HG03571 (cell line): ENCODE results near the gene MEPE.

Experiments used
- ATAC-seq: cut with Tn5 transposase; IDR thresholded peaks from one replicate; pipeline ENCODE4 v1.9.1; 2021; ENCODE audit not compliant: unreplicated experiment

Gene MEPE, protein sequence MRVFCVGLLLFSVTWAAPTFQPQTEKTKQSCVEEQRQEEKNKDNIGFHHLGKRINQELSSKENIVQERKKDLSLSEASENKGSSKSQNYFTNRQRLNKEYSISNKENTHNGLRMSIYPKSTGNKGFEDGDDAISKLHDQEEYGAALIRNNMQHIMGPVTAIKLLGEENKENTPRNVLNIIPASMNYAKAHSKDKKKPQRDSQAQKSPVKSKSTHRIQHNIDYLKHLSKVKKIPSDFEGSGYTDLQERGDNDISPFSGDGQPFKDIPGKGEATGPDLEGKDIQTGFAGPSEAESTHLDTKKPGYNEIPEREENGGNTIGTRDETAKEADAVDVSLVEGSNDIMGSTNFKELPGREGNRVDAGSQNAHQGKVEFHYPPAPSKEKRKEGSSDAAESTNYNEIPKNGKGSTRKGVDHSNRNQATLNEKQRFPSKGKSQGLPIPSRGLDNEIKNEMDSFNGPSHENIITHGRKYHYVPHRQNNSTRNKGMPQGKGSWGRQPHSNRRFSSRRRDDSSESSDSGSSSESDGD

GRCh38 chr4:87832669-87833068 lies at the start of gene MEPE:
Gene MEPE, plus strand, starts transcription at chr4:87832969. Its CDS starts 1,746 bp downstream, at chr4:87834715.
- ATAC-seq, result no peak

DNA sequence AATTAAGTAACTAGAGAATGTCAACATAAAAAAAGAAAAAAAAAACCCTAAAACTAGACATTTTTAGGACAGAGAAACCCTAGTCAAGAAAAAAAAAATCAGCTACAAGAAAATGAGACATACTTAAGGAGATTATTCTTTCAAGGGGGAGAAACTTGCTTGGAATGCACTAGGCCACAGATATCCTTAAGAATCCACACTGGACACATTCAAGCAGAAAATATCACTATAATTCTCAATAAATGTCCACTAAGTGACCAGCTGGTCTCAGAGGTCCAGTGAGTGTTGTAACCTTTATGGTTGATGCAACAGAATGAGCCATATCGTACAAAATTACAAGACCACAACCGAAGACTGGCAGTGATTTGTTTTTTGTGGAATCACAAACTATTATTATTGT lies 49.0 kb upstream of the MEPE start:
- ATAC-seq, result no peak

DNA sequence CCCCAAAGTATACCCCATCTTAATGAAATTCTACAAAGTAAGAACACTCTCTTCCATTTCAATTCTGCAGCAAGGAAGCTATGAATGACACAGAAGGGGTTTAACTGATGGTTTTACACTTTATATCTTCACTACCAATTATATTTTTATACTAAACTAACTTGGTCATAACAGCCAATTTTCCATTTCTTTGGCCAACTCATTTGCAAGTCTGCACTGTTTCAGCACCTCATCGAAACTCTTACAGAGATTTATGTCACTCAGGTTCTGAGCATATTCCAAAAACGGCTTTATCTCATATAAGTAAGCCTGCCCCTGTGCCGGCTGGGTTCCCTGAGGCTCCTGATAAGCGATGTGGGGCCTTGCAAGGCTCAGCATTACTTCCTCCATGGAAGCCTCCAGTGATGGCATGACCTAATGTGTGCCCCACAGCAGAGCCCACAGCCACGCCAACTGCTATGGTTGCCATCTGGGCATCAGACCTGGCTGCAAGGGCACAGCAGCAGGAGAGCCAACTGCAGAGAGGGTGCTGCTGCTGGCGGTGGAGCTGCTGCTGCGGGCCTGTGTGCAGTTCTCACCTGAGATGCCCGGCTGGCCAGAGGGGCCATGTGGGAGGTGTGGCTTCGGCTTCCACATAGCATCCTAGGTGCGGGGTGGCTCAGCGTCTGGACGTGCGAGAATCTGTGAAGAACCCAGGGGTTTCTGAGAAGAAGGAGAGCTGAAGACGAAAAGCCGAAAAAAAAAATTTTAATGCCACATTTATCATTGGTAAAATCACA lies 46.8 kb upstream of the MEPE start:
- no peak for ATAC-seq

- ATAC-seq, result no peak
Observed at GRCh38 chr4:87799301-87800113, 33.3 kb upstream of the MEPE start, which contains the start of gene IBSP. Gene IBSP, plus strand, starts transcription at chr4:87799554. Its CDS starts 2,808 bp downstream, at chr4:87802362.

DNA sequence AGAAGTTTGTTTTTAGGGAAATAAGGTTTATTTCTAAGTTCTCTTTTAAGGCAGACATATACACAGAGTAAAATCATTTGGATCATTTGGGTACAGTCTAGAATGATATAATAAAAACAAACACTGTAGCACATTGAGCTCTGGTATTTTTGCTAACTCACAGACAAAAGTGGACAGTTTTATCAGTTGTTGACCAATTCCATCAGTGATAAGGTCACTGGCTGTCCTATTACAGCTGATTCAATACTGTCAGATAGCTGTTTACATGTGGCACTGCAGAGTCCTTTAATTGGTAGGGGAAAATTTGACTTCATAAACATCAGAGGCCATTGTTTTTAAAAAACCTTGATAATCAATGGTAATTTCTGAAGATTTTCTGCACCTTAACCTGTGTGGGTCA lies 29.9 kb upstream of the MEPE start:
- no peak for ATAC-seq

- ATAC-seq, result no peak
Observed at GRCh38 chr4:87803421-87803820, 29.3 kb upstream of the MEPE start.

GRCh38 chr4:87804871-87805270 lies 27.9 kb upstream of the MEPE start:
- no peak for ATAC-seq

- no peak for ATAC-seq
Observed at GRCh38 chr4:87805971-87806370, 26.8 kb upstream of the MEPE start.

DNA sequence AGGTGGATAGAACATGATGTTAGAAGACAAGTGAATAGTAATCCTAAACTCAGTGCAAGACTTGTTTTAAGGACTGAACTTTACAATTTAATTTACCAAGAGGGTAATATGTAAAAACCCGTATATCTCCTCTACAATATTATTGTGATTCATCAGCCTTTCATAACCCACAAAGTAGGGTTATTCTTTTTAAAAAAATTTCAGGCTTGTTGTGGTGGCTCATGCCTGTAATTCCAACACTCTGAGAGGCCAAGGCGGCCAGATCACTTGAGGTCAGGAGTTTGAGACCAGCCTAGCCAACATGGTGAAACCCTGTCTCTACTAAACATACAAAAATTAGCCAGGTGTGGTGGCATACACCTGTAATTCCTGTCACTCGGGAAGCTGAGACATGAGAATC lies 26.2 kb upstream of the MEPE start:
- no peak for ATAC-seq

GRCh38 chr4:87807402-87807801 lies 25.4 kb upstream of the MEPE start:
- no peak for ATAC-seq

DNA sequence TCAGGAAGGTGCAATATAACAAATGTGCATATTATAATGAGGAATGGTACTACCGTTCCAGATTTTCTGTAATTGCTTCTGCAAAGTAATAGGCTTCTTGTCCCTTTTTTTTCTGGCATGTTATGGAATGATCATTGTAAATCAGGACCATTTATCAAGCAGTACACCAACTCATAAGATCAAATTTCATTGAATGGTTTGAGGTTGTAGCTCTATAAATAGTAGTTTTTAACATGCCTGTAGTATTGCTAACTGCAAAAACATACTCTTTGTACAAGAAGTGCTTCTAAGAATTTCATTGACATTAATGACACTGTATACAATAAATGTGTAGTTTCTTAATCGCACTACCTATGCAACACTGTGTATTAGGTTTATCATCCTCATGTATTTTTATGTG lies 20.8 kb upstream of the MEPE start:
- ATAC-seq, result no peak

DNA sequence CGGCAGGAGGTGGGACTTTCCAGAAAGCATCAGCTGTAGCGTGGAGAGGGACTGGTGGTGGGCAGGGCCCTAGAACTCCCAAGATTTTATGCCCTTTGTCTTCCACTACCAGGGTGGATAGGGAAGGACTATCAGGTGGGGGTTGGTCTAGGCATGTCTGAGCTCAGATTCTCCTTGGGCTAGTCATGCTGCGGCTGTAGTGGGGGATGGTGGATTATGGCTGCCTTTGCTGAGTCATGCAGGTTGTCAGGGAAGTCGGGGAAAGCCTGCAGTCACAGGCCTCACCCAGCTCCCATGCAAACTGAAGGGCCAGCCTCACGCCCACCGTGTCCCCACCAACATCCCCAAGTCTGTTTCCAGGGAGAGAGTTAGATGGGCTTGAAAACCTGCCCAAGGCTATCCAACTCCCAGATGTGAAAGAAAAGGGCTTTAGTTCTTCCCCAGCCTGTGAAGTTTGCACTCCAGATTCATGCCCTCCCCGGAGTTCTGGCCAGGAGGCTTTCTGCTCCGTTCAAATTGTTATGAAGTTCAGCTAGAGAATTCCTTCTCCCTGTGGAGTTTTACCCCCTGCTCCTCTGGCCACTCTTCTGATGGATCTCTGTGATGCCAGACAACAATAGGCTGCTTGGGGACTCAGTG lies 13.4 kb upstream of the MEPE start:
- ATAC-seq, result no peak

DNA sequence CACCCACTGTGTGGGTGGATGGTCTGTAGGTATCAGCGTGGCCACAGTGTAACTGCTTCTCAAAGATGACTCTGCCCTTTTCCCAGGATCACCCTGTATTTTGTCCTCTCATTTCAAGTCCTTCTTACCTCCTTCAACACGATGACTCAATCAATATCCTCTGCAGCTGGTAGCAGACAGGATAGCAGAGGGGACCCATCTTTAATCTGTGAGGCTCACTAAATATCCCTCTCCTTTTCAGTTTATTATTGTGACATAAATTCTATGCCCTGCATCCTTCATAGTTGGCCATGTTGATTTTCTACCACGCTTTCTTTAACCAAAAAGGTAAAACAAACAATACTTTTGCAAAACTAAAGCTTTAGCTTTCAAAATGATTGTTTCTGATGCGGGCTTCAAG lies 9.6 kb upstream of the MEPE start:
- no peak for ATAC-seq

- ATAC-seq, result no peak
Observed at GRCh38 chr4:87823724-87824123, 9.0 kb upstream of the MEPE start.

DNA sequence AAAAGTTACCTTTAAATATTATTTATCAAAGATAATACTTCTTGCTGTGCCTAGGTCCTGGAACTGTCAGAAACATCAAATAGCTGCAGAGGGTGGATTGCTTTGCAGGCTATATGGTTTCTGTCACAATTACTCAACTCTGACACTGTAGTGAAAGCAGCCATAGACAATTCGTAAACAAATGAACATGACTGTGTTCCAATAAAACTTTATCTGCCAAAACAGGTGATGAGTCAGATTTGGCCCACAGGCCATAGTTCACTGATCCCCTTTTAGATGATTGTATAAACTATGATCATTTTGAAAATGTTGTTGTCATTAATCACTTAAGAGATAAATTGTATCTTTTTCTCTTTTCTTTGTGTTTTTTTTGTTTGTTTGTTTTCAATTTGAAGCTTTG lies 8.4 kb upstream of the MEPE start:
- ATAC-seq, result no peak

GRCh38 chr4:87834401-87834800 lies 1.6 kb downstream of the MEPE start:
- no peak for ATAC-seq

DNA sequence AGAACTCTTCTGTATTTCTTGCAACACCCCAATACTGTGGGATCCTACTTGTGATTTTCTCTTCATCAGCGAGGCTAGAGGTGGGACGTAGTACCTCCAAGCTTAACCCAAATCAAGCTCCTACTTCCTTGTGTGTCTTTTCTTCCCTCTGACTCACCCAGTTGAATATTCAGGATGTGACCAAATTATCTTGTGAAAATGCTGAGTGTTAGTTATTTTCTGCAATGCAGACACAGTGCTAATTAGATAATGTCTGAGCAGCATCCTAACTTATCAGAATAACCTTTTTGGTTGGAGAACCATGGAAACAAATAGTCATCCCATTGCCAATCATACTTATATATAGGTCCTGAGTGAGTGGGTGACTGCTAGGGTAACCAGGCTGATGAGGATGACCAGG lies 2.4 kb downstream of the MEPE start:
- ATAC-seq, result no peak

DNA sequence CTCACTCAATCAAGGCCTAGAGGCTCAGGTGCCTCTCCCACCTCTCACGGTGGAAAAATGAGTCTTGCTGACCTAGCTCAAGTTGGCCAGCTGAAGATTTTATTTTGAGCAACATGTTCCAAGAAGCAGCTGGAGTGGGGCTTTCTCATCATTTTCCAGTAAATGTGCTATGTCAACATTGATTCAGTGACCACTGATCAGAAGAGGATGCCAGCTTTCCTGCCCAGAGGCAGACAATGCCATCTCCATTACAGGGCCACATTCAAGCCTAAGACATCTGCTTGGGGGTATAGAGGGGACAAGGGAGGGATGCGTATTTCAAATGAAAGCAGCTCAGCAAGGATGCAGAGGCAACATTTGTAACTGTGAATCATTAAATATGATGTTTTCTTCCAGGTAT lies 3.0 kb downstream of the MEPE start:
- ATAC-seq, result no peak

- no peak for ATAC-seq
Observed at GRCh38 chr4:87838205-87838604, 5.4 kb downstream of the MEPE start.

DNA sequence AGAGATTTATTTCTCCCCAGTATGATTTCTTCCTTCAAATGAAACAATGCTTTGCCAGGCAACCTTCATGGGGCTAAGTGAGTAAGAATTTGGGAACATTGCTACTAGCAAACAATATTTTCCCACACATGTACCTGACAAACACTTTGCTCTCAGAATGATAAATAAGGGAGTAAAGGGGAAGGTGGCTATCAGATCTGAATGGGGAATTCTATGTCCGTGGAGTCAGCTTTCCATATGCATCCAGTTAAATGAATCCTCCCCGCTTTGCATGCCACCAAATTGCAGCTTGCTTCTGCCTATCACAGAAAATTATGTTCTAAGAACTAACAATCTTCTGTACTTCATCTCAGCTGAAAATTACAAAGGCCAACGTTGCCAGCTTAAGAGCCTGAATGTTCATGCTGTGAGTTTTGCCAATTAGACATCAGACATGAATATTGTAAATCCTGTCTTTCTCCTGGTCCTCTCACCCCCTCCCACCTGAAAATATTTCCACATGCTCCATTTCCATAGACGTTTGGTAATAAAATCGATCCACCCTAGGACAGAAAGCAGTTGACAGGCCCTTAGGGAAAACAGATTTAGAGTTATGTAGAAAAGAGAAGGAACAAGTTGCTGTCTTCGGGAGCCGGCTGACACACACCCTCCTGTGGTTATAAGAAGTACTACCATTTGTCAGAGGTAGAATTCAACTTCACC lies 6.3 kb downstream of the MEPE start:
- ATAC-seq, result no peak
